ENCODE measurements around the gene LSG1. TPM values are rescaled to one million over a fixed set of nuclear protein-coding genes. Genes with fewer than 3 reads are reported as not detected.

Gene LSG1
- total and polyA plus RNA-seq, 2 of the 13 experiments (the other 11 are each of a cell fraction or from before 2014, with no cell fraction given): 21.4 to 32.1 TPM

GRCh38 chr3:194638991-194639605, 32.9 kb downstream of the LSG1 start:
- CTCF ChIA-PET (ENCODE audit: low intra/inter-chr PET ratio, low total read pairs): no interaction called here
- Histone ChIP-seq H3K27ac (ENCODE audit: extremely low read length, insufficient read depth, low read length) (no peak overlapping the region), H3K79me2 (ENCODE audit: insufficient read depth, low read length) (no peaks in the 10 kb centered on the region), H4K20me1 (ENCODE audit: insufficient read depth, low read length) (no peaks in the 10 kb centered on the region), H3K9me3 (ENCODE audit: low read length) (no peaks in the 10 kb centered on the region), H3K27me3 (ENCODE audit: control insufficient read depth in 1 of 2, insufficient read depth in 2 of 2, low read length in 2 of 2) (no peaks in the 10 kb centered on the region; a peak in 1 of 5 replicates), H3K4me2 (ENCODE audit: low read depth, low read length) (no peak overlapping the region), H2AFZ (ENCODE audit: low read length) (no peak overlapping the region), H3K9ac (ENCODE audit: insufficient read depth, low read depth, low read length) (no peak overlapping the region), H3K4me1 (ENCODE audit: insufficient read depth, low read length) (no peaks in the 10 kb centered on the region), H3K4me3 (replicated peaks in 1 of 3; ENCODE audit: insufficient read depth in 1 of 3, low read depth in 2 of 3, low read length in 3 of 3) (no peak overlapping the region), H3K36me3 (replicated peaks in 1 of 2; ENCODE audit: control insufficient read depth in 1 of 2, insufficient read depth in 2 of 2, low read length in 2 of 2) (peaks cover 3 to 20% of the 10 kb centered on the region in 2 experiments; a peak in 3 of 5 replicates)
- no peak for TF ChIP-seq ZMAT3 (CRISPR knock-in tag; conservative IDR thresholded peaks at IDR 0.05)
- no peak for TF ChIP-seq BCL6 (CRISPR knock-in tag; IDR thresholded peaks at IDR 0.05)
- TF ChIP-seq ZNF274 (CRISPR knock-in tag; IDR thresholded peaks at IDR 0.05): no peak
- TF ChIP-seq, protein P1, sequence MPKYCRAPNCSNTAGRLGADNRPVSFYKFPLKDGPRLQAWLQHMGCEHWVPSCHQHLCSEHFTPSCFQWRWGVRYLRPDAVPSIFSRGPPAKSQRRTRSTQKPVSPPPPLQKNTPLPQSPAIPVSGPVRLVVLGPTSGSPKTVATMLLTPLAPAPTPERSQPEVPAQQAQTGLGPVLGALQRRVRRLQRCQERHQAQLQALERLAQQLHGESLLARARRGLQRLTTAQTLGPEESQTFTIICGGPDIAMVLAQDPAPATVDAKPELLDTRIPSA (CRISPR knock-in tag; IDR thresholded peaks at IDR 0.05; ENCODE audit: borderline replicate concordance): no peak
- TF ChIP-seq ETV6 (CRISPR knock-in tag; conservative IDR thresholded peaks at IDR 0.05): no peak
- TF ChIP-seq ZNF543 (CRISPR knock-in tag; IDR thresholded peaks at IDR 0.05): no peak
- 96% methylated on average over 10 of the region's 10 CpGs for WGBS (ENCODE audit: low lambda C conversion rate)
- in situ Hi-C loops (cut with HindIII; ENCODE audit: extremely low pct_ligation_motif_present, low pct_unique_long_range_greater_than_20kb): no loop called here
- BruUV-seq (replicated peaks): no TSS peak
- FAIRE-seq (no peak), DNase-seq (ENCODE audit: low spot score) (no peak), ATAC-seq (no peak)
- POLR2A ChIA-PET: no interaction called here
- intact Hi-C loops (cut with micrococcal nuclease; ENCODE audit: unreplicated experiment): no loop called here

GRCh38 chr3:194637541-194638400, 34.2 kb downstream of the LSG1 start:
- Histone ChIP-seq H3K4me2 (ENCODE audit: low read depth, low read length) (no peak overlapping the region), H3K27me3 (ENCODE audit: control insufficient read depth in 1 of 2, insufficient read depth in 2 of 2, low read length in 2 of 2) (no peaks in the 10 kb centered on the region; a peak in 1 of 5 replicates), H3K79me2 (ENCODE audit: insufficient read depth, low read length) (no peaks in the 10 kb centered on the region), H3K9me3 (ENCODE audit: low read length) (no peaks in the 10 kb centered on the region), H3K4me1 (ENCODE audit: insufficient read depth, low read length) (no peaks in the 10 kb centered on the region), H3K36me3 (replicated peaks in 1 of 2; ENCODE audit: control insufficient read depth in 1 of 2, insufficient read depth in 2 of 2, low read length in 2 of 2) (peaks cover 2 to 10% of the 10 kb centered on the region in 2 experiments; a peak in 3 of 5 replicates), H3K9ac (ENCODE audit: insufficient read depth, low read depth, low read length) (no peak overlapping the region), H4K20me1 (ENCODE audit: insufficient read depth, low read length) (no peaks in the 10 kb centered on the region), H3K27ac (ENCODE audit: extremely low read length, insufficient read depth, low read length) (no peak overlapping the region), H2AFZ (ENCODE audit: low read length) (no peak overlapping the region), H3K4me3 (replicated peaks in 1 of 3; ENCODE audit: insufficient read depth in 1 of 3, low read depth in 2 of 3, low read length in 3 of 3) (no peak overlapping the region)
- intact Hi-C loops (cut with micrococcal nuclease; ENCODE audit: unreplicated experiment) (no loop called here), in situ Hi-C loops (cut with HindIII; ENCODE audit: extremely low pct_ligation_motif_present, low pct_unique_long_range_greater_than_20kb) (no loop called here)
- no peak for FAIRE-seq
- WGBS (ENCODE audit: low lambda C conversion rate): 91% methylated on average over 20 of the region's 22 CpGs
- DNase-seq (ENCODE audit: low spot score): no peak
- POLR2A ChIA-PET: no interaction called here
- CTCF ChIA-PET (ENCODE audit: low intra/inter-chr PET ratio, low total read pairs): no interaction called here
- no TSS peak for BruUV-seq (replicated peaks)
- ATAC-seq: no peak
- TF ChIP-seq TAF15 (IDR thresholded peaks at IDR 0.05; ENCODE audit: low read depth, low read length, poor library complexity, severe bottlenecking): no peak
- TF ChIP-seq NR3C1 (CRISPR knock-in tag; IDR thresholded peaks at IDR 0.05): no peak
- no peak for TF ChIP-seq AKAP8 (CRISPR knock-in tag; IDR thresholded peaks at IDR 0.05)
- no peak for TF ChIP-seq ZNF34 (CRISPR knock-in tag; IDR thresholded peaks at IDR 0.05; ENCODE audit: borderline replicate concordance)
- TF ChIP-seq ZBTB38 (CRISPR knock-in tag; IDR thresholded peaks at IDR 0.05): no peak
- no peak for TF ChIP-seq GPN1 (CRISPR knock-in tag; IDR thresholded peaks at IDR 0.05; ENCODE audit: borderline replicate concordance)
- TF ChIP-seq ZNF441 (CRISPR knock-in tag; IDR thresholded peaks at IDR 0.05; ENCODE audit: borderline replicate concordance): no peak
- TF ChIP-seq, protein P2, sequence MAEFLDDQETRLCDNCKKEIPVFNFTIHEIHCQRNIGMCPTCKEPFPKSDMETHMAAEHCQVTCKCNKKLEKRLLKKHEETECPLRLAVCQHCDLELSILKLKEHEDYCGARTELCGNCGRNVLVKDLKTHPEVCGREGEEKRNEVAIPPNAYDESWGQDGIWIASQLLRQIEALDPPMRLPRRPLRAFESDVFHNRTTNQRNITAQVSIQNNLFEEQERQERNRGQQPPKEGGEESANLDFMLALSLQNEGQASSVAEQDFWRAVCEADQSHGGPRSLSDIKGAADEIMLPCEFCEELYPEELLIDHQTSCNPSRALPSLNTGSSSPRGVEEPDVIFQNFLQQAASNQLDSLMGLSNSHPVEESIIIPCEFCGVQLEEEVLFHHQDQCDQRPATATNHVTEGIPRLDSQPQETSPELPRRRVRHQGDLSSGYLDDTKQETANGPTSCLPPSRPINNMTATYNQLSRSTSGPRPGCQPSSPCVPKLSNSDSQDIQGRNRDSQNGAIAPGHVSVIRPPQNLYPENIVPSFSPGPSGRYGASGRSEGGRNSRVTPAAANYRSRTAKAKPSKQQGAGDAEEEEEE (CRISPR knock-in tag; IDR thresholded peaks at IDR 0.05; ENCODE audit: borderline replicate concordance): no peak

Data from HepG2 (cell line).